ENCODE data around the gene DOCK4. TPM values are rescaled to one million over a fixed set of nuclear protein-coding genes. Genes with fewer than 3 reads are reported as not detected.

The DOCK4 gene
- total RNA-seq, 4 donors from 2014 or later = 8.2 to 9.0 (median 8.6) TPM

GRCh38 chr7:112214268-112214667, 8.1 kb upstream of the DOCK4 start:
- no peak overlapping the region for H3K4me3 ChIP-seq (ENCODE audit: low read depth, poor library complexity, severe bottlenecking)
- intact Hi-C loops (cut with DNase I; ENCODE audit: low total_unique reads) = no loop called here
- DNase-seq (ENCODE audit: low spot score in 2 of 2) = no peak
- no peak for TF ChIP-seq POLR2A (IDR thresholded peaks at IDR 0.05)
- TF ChIP-seq, protein P1, sequence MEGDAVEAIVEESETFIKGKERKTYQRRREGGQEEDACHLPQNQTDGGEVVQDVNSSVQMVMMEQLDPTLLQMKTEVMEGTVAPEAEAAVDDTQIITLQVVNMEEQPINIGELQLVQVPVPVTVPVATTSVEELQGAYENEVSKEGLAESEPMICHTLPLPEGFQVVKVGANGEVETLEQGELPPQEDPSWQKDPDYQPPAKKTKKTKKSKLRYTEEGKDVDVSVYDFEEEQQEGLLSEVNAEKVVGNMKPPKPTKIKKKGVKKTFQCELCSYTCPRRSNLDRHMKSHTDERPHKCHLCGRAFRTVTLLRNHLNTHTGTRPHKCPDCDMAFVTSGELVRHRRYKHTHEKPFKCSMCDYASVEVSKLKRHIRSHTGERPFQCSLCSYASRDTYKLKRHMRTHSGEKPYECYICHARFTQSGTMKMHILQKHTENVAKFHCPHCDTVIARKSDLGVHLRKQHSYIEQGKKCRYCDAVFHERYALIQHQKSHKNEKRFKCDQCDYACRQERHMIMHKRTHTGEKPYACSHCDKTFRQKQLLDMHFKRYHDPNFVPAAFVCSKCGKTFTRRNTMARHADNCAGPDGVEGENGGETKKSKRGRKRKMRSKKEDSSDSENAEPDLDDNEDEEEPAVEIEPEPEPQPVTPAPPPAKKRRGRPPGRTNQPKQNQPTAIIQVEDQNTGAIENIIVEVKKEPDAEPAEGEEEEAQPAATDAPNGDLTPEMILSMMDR (IDR thresholded peaks at IDR 0.05) = no peak

DNA sequence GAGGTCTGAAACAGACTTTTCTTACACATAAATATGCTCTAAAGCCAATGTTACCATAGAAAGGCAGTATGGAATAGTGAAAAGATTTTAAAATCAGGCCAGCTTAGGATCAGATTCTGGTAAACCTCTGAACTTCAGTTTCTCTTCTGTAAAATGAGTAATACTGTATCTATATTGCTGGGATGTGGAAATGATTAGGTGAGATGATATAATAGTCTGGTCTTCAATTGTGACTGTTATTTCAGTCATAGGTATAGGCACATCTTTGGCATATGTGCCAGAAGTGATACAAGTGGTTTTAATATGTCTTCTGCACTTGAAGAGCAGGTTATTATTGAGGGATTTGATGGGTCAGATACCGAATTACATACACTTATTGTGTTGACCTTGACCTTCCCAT, 7.5 kb upstream of the DOCK4 start:
- H3K4me3 ChIP-seq (ENCODE audit: low read depth, poor library complexity, severe bottlenecking) = no peak overlapping the region
- 85 to 92% methylated on average over 1 of the region's 1 CpG for WGBS, 2 donors
- DNase-seq (ENCODE audit: low spot score in 2 of 2) = no peak
- intact Hi-C loops (cut with DNase I; ENCODE audit: low total_unique reads) = no loop called here
- no peak for TF ChIP-seq POLR2A (IDR thresholded peaks at IDR 0.05)
- TF ChIP-seq, protein P1 (IDR thresholded peaks at IDR 0.05) = no peak

GRCh38 chr7:112212571-112212970, 6.4 kb upstream of the DOCK4 start:
- no peak for DNase-seq (ENCODE audit: low spot score in 2 of 2)
- intact Hi-C loops (cut with DNase I; ENCODE audit: low total_unique reads) = no loop called here
- TF ChIP-seq POLR2A (IDR thresholded peaks at IDR 0.05) = no peak
- TF ChIP-seq, protein P1 (IDR thresholded peaks at IDR 0.05) = no peak
- WGBS, 2 donors = 87 to 96% methylated on average over 2 of the region's 2 CpGs
- H3K4me3 ChIP-seq (ENCODE audit: low read depth, poor library complexity, severe bottlenecking) = no peak overlapping the region

GRCh38 chr7:112211348-112211907, 5.2 kb upstream of the DOCK4 start:
- no peak for TF ChIP-seq POLR2A (IDR thresholded peaks at IDR 0.05)
- TF ChIP-seq, protein P1 (IDR thresholded peaks at IDR 0.05) = no peak
- H3K4me3 ChIP-seq (ENCODE audit: low read depth, poor library complexity, severe bottlenecking) = no peak overlapping the region
- DNase-seq (ENCODE audit: low spot score in 2 of 2) = no peak
- 36 to 37% methylated on average over 1 of the region's 1 CpG for WGBS, 2 donors
- intact Hi-C loops (cut with DNase I; ENCODE audit: low total_unique reads) = no loop called here

- DNase-seq (ENCODE audit: low spot score in 2 of 2) = no peak
- TF ChIP-seq, protein P1 (IDR thresholded peaks at IDR 0.05) = no peak
- no peak for TF ChIP-seq POLR2A (IDR thresholded peaks at IDR 0.05)
- WGBS, 2 donors = 92 to 93% methylated on average over 6 of the region's 6 CpGs
- intact Hi-C loops (cut with DNase I; ENCODE audit: low total_unique reads) = no loop called here
- no peak overlapping the region for H3K4me3 ChIP-seq (ENCODE audit: low read depth, poor library complexity, severe bottlenecking)
Observed at GRCh38 chr7:112207765-112208164, 1.6 kb upstream of the DOCK4 start.

DNA sequence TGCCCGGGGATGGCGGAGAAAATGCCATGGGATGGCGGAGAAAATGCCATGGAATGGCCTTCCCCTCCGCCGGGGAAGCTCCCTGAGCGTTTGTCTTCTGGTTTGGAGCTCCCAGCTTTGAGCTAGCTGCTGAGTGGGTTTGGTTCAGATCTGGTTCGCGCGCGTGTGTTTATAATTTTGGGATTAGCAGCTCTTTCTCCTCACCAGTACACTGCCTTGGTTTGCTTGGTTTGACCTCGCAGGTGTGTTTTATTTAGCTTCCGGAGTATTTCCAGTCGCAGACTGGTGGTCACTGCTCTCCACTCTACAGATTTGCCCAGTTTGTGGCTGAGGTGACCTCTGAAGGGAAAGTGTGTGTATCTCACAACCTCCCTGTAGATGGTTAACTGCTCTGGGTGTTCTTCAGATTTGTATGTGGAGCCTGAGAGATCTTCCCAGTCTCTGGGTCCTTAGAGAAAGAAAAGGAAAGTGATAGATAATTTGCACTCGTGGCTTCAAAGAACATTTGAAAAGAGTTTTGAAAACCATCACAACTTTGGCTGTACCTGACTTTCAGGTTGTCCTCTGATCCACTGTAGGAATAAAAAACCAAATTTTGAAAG, 893 bp upstream of the DOCK4 start:
- no peak for DNase-seq (ENCODE audit: low spot score in 2 of 2)
- 0 to 1% methylated on average over 14 of the region's 14 CpGs for WGBS, 2 donors
- peak overlapping the region; percentile 97 for H3K4me3 ChIP-seq (ENCODE audit: low read depth, poor library complexity, severe bottlenecking)
- TF ChIP-seq, protein P1 (IDR thresholded peaks at IDR 0.05) = no peak
- no peak for TF ChIP-seq POLR2A (IDR thresholded peaks at IDR 0.05)
- intact Hi-C loops (cut with DNase I; ENCODE audit: low total_unique reads) = no loop called here
